PC-3 (cell line): Measurements from ENCODE around the gene DGKH.

Experiments used
- EZH2phosphoT487 ChIP-seq: fragments of 300-600 bp; sonication (generic); IDR thresholded peaks from 2 replicates; pipeline ENCODE4 v1.6.1; 2018; ENCODE audit warnings: mild to moderate bottlenecking, antibody characterized with exemption, low read length, borderline replicate concordance
- TF ChIP-seq, protein P1 (sequence below): fragments of 300-600 bp; sonication (generic); conservative IDR thresholded peaks from 2 replicates; pipeline ENCODE4 v1.5.1; 2017; ENCODE audit warnings: antibody characterized with exemption, low read depth, mild to moderate bottlenecking, low read length

DNA sequence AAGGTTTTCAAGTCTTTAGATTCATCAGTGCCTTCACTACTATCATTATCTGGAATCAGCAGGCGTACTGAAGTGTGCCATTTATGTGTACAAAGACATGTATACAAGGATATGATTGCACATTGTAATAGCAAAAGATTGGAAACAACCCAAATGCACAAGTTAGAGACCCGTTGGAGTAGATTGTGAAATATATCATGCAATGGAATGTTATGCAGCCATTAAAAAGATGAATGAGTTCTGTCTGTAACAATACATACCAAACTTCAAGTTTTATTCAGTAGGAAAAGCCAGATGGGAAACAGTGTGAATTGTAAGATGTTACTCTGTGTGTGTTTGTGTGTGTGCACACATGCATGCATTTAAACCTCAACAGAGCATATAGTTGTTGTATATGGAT is 97.9 kb downstream of the DGKH start:
- TF ChIP-seq, protein P1, sequence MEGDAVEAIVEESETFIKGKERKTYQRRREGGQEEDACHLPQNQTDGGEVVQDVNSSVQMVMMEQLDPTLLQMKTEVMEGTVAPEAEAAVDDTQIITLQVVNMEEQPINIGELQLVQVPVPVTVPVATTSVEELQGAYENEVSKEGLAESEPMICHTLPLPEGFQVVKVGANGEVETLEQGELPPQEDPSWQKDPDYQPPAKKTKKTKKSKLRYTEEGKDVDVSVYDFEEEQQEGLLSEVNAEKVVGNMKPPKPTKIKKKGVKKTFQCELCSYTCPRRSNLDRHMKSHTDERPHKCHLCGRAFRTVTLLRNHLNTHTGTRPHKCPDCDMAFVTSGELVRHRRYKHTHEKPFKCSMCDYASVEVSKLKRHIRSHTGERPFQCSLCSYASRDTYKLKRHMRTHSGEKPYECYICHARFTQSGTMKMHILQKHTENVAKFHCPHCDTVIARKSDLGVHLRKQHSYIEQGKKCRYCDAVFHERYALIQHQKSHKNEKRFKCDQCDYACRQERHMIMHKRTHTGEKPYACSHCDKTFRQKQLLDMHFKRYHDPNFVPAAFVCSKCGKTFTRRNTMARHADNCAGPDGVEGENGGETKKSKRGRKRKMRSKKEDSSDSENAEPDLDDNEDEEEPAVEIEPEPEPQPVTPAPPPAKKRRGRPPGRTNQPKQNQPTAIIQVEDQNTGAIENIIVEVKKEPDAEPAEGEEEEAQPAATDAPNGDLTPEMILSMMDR: no peak
- TF ChIP-seq EZH2phosphoT487: no peak
